Stomach (tissue), 4 donors: ENCODE measurements around the gene VGLL4.

Experiments
- CTCF ChIP-seq, 7 experiments: fragments of 450-650 bp in 4 of 7; fragments of 200-600 bp in 3 of 7; sonication (generic) in 3 of 7; IDR thresholded peaks; one replicate each; pipeline ENCODE4 v1.5.1; 2016 to 2019; ENCODE audit warnings: antibody characterized with exemption in 7 of 7, control low read depth in 2 of 7, mild to moderate bottlenecking in 1 of 7
- EP300 ChIP-seq: sonication (generic); formaldehyde crosslinking; IDR thresholded peaks from one replicate; pipeline ENCODE4 v1.6.1; 2017; ENCODE audit warnings: antibody characterized with exemption
- POLR2A ChIP-seq, 4 donors: fragments of 450-650 bp; IDR thresholded peaks; one replicate each; pipeline ENCODE4 v1.6.1; 2016; ENCODE audit warnings: antibody characterized with exemption in 4 of 4, control low read depth in 2 of 4, mild to moderate bottlenecking in 1 of 4, moderate library complexity in 1 of 4

GRCh38 chr3:11549580-11550140 lies 94.1 kb downstream of the VGLL4 start:
- TF ChIP-seq CTCF (IDR thresholded peaks at IDR 0.05) (no peak), POLR2A (IDR thresholded peaks at IDR 0.05) (no peak), EP300 (no peak)
